HEK293 (cell line): ENCODE measurements around the gene RIC8B.

Experiments
- CTCF ChIA-PET: fragments of 350-600 bp; formaldehyde crosslinking; extraction: SDS; loops from one replicate; lab custom pipeline; 2021; ENCODE audit warnings: antibody characterized with exemption; lab: Yijun Ruan, JAX
- POLR2A ChIA-PET: fragments of 300-600 bp; formaldehyde crosslinking; extraction: SDS; loops from one replicate; lab custom pipeline; 2020; ENCODE audit warnings: antibody characterized with exemption, inconsistent platforms; lab: Yijun Ruan, JAX
- H3K27ac ChIP-seq: fragments of 200-500 bp; sonication (Bioruptor generic); 2 replicates; pipeline ENCODE4 v1.5.1; 2014; ENCODE audit warnings: low read depth, low read length, control low read depth, inconsistent platforms; ENCODE audit errors: extremely low read depth
- H3K36me3 ChIP-seq, 2 experiments: fragments of 200-500 bp in 1 of 2; sonication (Bioruptor generic) in 1 of 2; 1 replicate in 1 of 2; 2 replicates in 1 of 2; pipeline ENCODE4 v1.5.1; 2014 to 2017; ENCODE audit warnings: inconsistent platforms in 2 of 2, low read length in 2 of 2; ENCODE audit not compliant: control insufficient read depth in 2 of 2, insufficient read depth in 1 of 2
- H3K4me1 ChIP-seq: fragments of 200-500 bp; sonication (Bioruptor generic); 2 replicates; pipeline ENCODE4 v1.5.1; 2014; ENCODE audit warnings: mild to moderate bottlenecking, low read length, inconsistent platforms; ENCODE audit not compliant: control insufficient read depth, insufficient read depth
- H3K4me3 ChIP-seq: 2 replicates; pipeline ENCODE4 v1.5.1; 2011; ENCODE audit warnings: low read depth, mild to moderate bottlenecking, control low read depth, low read length, moderate library complexity
- H3K9me3 ChIP-seq: fragments of 200-500 bp; sonication (Bioruptor generic); 2 replicates; pipeline ENCODE4 v1.5.1; 2014; ENCODE audit warnings: low read depth, low read length, inconsistent platforms; ENCODE audit not compliant: control insufficient read depth, insufficient read depth
- EGR2 ChIP-seq: fragments of 450-650 bp; formaldehyde crosslinking; IDR thresholded peaks from 2 replicates; pipeline ENCODE4 v1.5.1; 2016; ENCODE audit warnings: low read depth, missing biosample characterization, missing genetic modification characterization
- GLI4 ChIP-seq: fragments of 450-650 bp; formaldehyde crosslinking; IDR thresholded peaks from 2 replicates; pipeline ENCODE4 v1.5.1; 2016; ENCODE audit warnings: missing biosample characterization, missing genetic modification characterization
- HIC1 ChIP-seq: fragments of 450-650 bp; formaldehyde crosslinking; IDR thresholded peaks from 2 replicates; pipeline ENCODE4 v1.5.1; 2016; ENCODE audit warnings: missing biosample characterization, missing genetic modification characterization
- HOXD13 ChIP-seq: sonication (generic); formaldehyde crosslinking; IDR thresholded peaks from 2 replicates; pipeline ENCODE4 v1.8.0; 2022; ENCODE audit warnings: missing genetic modification reagents, borderline replicate concordance
- KLF1 ChIP-seq: fragments of 450-650 bp; formaldehyde crosslinking; IDR thresholded peaks from 2 replicates; pipeline ENCODE4 v1.5.1; 2016; ENCODE audit warnings: missing biosample characterization, missing genetic modification characterization
- KLF9 ChIP-seq: fragments of 450-650 bp; formaldehyde crosslinking; IDR thresholded peaks from 2 replicates; pipeline ENCODE4 v1.5.1; 2016; ENCODE audit warnings: missing biosample characterization, missing genetic modification characterization, low read depth
- SCRT2 ChIP-seq: fragments of 450-650 bp; formaldehyde crosslinking; IDR thresholded peaks from 2 replicates; pipeline ENCODE4 v1.5.1; 2016; ENCODE audit warnings: missing biosample characterization, missing genetic modification characterization
- SP7 ChIP-seq: fragments of 450-650 bp; formaldehyde crosslinking; IDR thresholded peaks from 2 replicates; pipeline ENCODE4 v1.5.1; 2016; ENCODE audit warnings: missing biosample characterization, missing genetic modification characterization
- YY1 ChIP-seq: fragments of 450-650 bp; formaldehyde crosslinking; IDR thresholded peaks from 2 replicates; pipeline ENCODE4 v1.5.1; 2018; ENCODE audit warnings: missing biosample characterization, missing genetic modification characterization
- ZBTB7A ChIP-seq: fragments of 450-650 bp; formaldehyde crosslinking; IDR thresholded peaks from 2 replicates; pipeline ENCODE4 v1.5.1; 2016; ENCODE audit warnings: low read depth, missing biosample characterization, missing genetic modification characterization
- ZNF114 ChIP-seq: fragments of 450-650 bp; formaldehyde crosslinking; IDR thresholded peaks from 2 replicates; pipeline ENCODE4 v1.5.0; 2017; ENCODE audit warnings: missing biosample characterization, missing genetic modification characterization
- ZNF16 ChIP-seq: fragments of 450-650 bp; formaldehyde crosslinking; IDR thresholded peaks from 2 replicates; pipeline ENCODE4 v1.5.1; 2016; ENCODE audit warnings: low read depth, missing biosample characterization, missing genetic modification characterization
- ZNF169 ChIP-seq: fragments of 450-650 bp; formaldehyde crosslinking; IDR thresholded peaks from 2 replicates; pipeline ENCODE4 v1.5.1; 2016; ENCODE audit warnings: missing biosample characterization, missing genetic modification characterization
- ZNF19 ChIP-seq: fragments of 450-650 bp; formaldehyde crosslinking; IDR thresholded peaks from 2 replicates; pipeline ENCODE4; 2016; ENCODE audit warnings: missing biosample characterization, missing genetic modification characterization, low read depth
- ZNF2 ChIP-seq: fragments of 450-650 bp; formaldehyde crosslinking; IDR thresholded peaks from 2 replicates; pipeline ENCODE4 v1.5.1; 2016; ENCODE audit warnings: missing biosample characterization, missing genetic modification characterization
- ZNF239 ChIP-seq: fragments of 450-650 bp; formaldehyde crosslinking; IDR thresholded peaks from 2 replicates; pipeline ENCODE4 v1.5.1; 2016; ENCODE audit warnings: missing biosample characterization, missing genetic modification characterization
- ZNF280C ChIP-seq: fragments of 450-650 bp; formaldehyde crosslinking; IDR thresholded peaks from 2 replicates; pipeline ENCODE4 v1.5.1; 2016; ENCODE audit warnings: missing biosample characterization, missing genetic modification characterization
- ZNF416 ChIP-seq: fragments of 450-650 bp; formaldehyde crosslinking; IDR thresholded peaks from 2 replicates; pipeline ENCODE4 v1.5.1; 2016; ENCODE audit warnings: missing biosample characterization, missing genetic modification characterization
- ZNF560 ChIP-seq: fragments of 450-650 bp; formaldehyde crosslinking; IDR thresholded peaks from 2 replicates; pipeline ENCODE4 v1.5.1; 2017; ENCODE audit warnings: missing biosample characterization, missing genetic modification characterization, borderline replicate concordance
- ZNF561 ChIP-seq: fragments of 450-650 bp; IDR thresholded peaks from 2 replicates; pipeline ENCODE4 v1.5.1; 2018; ENCODE audit warnings: missing biosample characterization, missing genetic modification characterization, borderline replicate concordance
- ZNF585B ChIP-seq: fragments of 450-650 bp; formaldehyde crosslinking; IDR thresholded peaks from 2 replicates; pipeline ENCODE4 v1.5.1; 2016; ENCODE audit warnings: missing biosample characterization, missing genetic modification characterization
- ZNF639 ChIP-seq: fragments of 450-650 bp; formaldehyde crosslinking; IDR thresholded peaks from 2 replicates; pipeline ENCODE4 v1.5.1; 2016; ENCODE audit warnings: missing biosample characterization, missing genetic modification characterization
- ZNF747 ChIP-seq: fragments of 450-650 bp; formaldehyde crosslinking; IDR thresholded peaks from 2 replicates; pipeline ENCODE4 v1.5.1; 2016; ENCODE audit warnings: missing biosample characterization, missing genetic modification characterization

RIC8B gene

DNA sequence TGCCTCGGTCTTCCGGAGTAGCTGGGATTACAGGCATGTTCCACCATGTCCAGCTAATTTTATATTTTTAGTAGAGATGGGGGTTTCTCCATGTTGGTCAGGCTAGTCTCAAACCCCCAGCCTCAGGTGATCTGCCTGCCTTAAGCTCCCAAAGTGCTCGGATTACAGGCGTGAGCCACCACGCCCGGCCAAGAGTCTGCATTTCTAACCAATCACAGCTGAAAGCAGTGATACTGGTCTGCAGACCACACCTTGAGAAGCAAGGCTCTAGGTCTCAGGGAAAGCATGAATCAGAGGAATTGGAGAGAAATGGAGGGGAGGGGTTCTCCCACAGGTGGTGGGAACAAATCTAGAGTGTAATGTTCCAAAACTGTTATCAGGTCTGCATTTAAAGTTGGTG lies 126.1 kb downstream of the RIC8B start:
- Histone ChIP-seq H3K9me3 (no peaks in the 10 kb centered on the region), H3K27ac (no peak overlapping the region), H3K4me3 (no peak overlapping the region), H3K36me3 (no peaks in the 10 kb centered on the region), H3K4me1 (peaks cover 8% of the 10 kb centered on the region)
- TF ChIP-seq ZNF280C, result no peak
- TF ChIP-seq ZBTB7A (tag by site-specific recombination), result no peak
- no peak for TF ChIP-seq EGR2
- no peak for TF ChIP-seq ZNF114 (tag by site-specific recombination)
- TF ChIP-seq YY1 (tag by site-specific recombination), result no peak
- TF ChIP-seq ZNF561 (tag by site-specific recombination), result no peak
- no peak for TF ChIP-seq ZNF2 (tag by site-specific recombination)
- TF ChIP-seq KLF1 (tag by site-specific recombination), result no peak
- TF ChIP-seq ZNF747 (tag by site-specific recombination), result no peak
- TF ChIP-seq HIC1 (tag by site-specific recombination), result no peak
- TF ChIP-seq ZNF169 (tag by site-specific recombination), result no peak
- TF ChIP-seq ZNF19 (tag by site-specific recombination), result no peak
- no peak for TF ChIP-seq GLI4 (tag by site-specific recombination)
- no peak for TF ChIP-seq ZNF416 (tag by site-specific recombination)
- CTCF ChIA-PET, result interaction anchor here (0.6 to 1.4 kb wide), 2 partner anchors 19 to 717 kb away, joined by 3 to 4 read pairs; no protein-coding TSS in a partner anchor
- POLR2A ChIA-PET, result no interaction called here

DNA sequence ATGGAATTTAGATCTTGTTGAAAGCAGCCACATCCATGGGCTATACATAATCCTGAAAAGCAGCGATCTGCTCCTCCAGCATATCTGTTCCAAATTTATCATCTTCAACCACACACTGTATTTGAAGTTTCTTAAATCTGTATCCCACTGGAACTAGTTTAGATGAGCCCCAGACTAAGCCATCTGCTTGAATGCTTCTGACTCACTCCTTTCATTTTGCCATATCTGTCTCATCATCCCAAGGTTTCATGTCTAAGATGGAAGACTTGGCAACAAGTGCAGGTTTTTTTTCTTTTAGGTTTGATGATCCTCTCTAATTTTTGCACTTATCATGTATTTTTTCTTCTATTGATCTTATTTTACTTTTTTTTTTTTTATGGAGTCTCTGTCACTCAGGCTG lies 126.8 kb downstream of the RIC8B start:
- Histone ChIP-seq H3K9me3 (no peaks in the 10 kb centered on the region), H3K4me1 (peaks cover 8% of the 10 kb centered on the region), H3K36me3 (no peaks in the 10 kb centered on the region), H3K27ac (no peak overlapping the region), H3K4me3 (no peak overlapping the region)
- TF ChIP-seq SCRT2, result 0 out of 2 replicates have a peak, but pooled peaks have one; percentile 18
- TF ChIP-seq ZNF16 (tag by site-specific recombination), result no peak
- ChIA-PET CTCF (interaction anchor here (0.6 to 1.4 kb wide), 3 partner anchors 17 to 716 kb away, joined by 3 to 4 read pairs (median 3); no protein-coding TSS in a partner anchor), POLR2A (interaction anchor here (1.2 kb wide), 1 partner anchor 54 kb away, joined by 3 read pairs; the partner anchor contains the start of gene TMEM263)

DNA sequence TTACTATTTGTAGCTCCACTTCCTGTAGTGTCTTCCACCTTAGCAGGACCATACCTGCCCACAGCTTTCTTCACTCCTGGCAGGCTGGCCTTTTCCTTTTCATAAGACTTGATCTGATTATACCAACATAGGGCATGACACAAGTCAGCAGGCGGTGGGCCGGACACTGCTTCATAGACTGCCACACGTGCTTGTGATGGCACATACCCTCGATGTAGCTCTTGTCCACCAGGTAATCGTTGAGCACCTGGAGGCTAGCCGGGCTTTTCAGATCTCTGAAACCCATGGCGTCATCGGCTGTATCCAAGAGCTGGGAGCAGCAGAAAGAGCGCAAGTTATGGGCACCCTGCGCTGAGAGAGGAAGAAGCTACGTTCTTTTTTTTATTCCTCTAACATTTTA lies 127.6 kb downstream of the RIC8B start:
- Histone ChIP-seq H3K4me3 (no peak overlapping the region), H3K9me3 (no peaks in the 10 kb centered on the region), H3K4me1 (peaks cover 8% of the 10 kb centered on the region), H3K27ac (no peak overlapping the region), H3K36me3 (no peaks in the 10 kb centered on the region)
- TF ChIP-seq ZNF639 (tag by site-specific recombination) (no peak), ZNF239 (no peak), SP7 (no peak), HOXD13 (CRISPR knock-in tag) (no peak), KLF9 (tag by site-specific recombination) (no peak), ZNF585B (tag by site-specific recombination) (no peak), ZNF19 (tag by site-specific recombination) (no peak), ZNF560 (tag by site-specific recombination) (no peak)
- ChIA-PET CTCF (interaction anchor here (0.7 to 1.1 kb wide), 2 partner anchors 16 to 35 kb away, joined by 3 read pairs; no protein-coding TSS in a partner anchor), POLR2A (interaction anchor here (1.2 kb wide), 1 partner anchor 53 kb away, joined by 3 read pairs; the partner anchor contains the start of gene TMEM263)
